ENCODE measurements around the gene VPREB1.

GRCh38 chr22:22237521-22237920, 7.1 kb upstream of the VPREB1 start:
- TF ChIP-seq EZH2 (IDR thresholded peaks at IDR 0.05) (no peak), POLR2AphosphoS5 (IDR thresholded peaks at IDR 0.05; ENCODE audit: borderline replicate concordance, low read depth, low read length) (no peak)

Data from SK-N-MC (cell line).